HEK293 (cell line): ENCODE measurements around the gene SFT2D2.

ENCODE experiments used
- CTCF ChIA-PET: fragments of 350-600 bp; formaldehyde crosslinking; extraction: SDS; loops from one replicate; lab custom pipeline; 2021; ENCODE audit warnings: antibody characterized with exemption; lab: Yijun Ruan, JAX
- POLR2A ChIA-PET: fragments of 300-600 bp; formaldehyde crosslinking; extraction: SDS; loops from one replicate; lab custom pipeline; 2020; ENCODE audit warnings: antibody characterized with exemption, inconsistent platforms; lab: Yijun Ruan, JAX
- H3K27ac ChIP-seq: fragments of 200-500 bp; sonication (Bioruptor generic); 2 replicates; pipeline ENCODE4 v1.5.1; 2014; ENCODE audit warnings: low read depth, low read length, control low read depth, inconsistent platforms; ENCODE audit errors: extremely low read depth
- H3K36me3 ChIP-seq, 2 experiments: fragments of 200-500 bp in 1 of 2; sonication (Bioruptor generic) in 1 of 2; 1 replicate in 1 of 2; 2 replicates in 1 of 2; pipeline ENCODE4 v1.5.1; 2014 to 2017; ENCODE audit warnings: inconsistent platforms in 2 of 2, low read length in 2 of 2; ENCODE audit not compliant: control insufficient read depth in 2 of 2, insufficient read depth in 1 of 2
- H3K4me1 ChIP-seq: fragments of 200-500 bp; sonication (Bioruptor generic); 2 replicates; pipeline ENCODE4 v1.5.1; 2014; ENCODE audit warnings: mild to moderate bottlenecking, low read length, inconsistent platforms; ENCODE audit not compliant: control insufficient read depth, insufficient read depth
- H3K4me3 ChIP-seq: 2 replicates; pipeline ENCODE4 v1.5.1; 2011; ENCODE audit warnings: low read depth, mild to moderate bottlenecking, control low read depth, low read length, moderate library complexity
- H3K9me3 ChIP-seq: fragments of 200-500 bp; sonication (Bioruptor generic); 2 replicates; pipeline ENCODE4 v1.5.1; 2014; ENCODE audit warnings: low read depth, low read length, inconsistent platforms; ENCODE audit not compliant: control insufficient read depth, insufficient read depth
- EGR2 ChIP-seq: fragments of 450-650 bp; formaldehyde crosslinking; IDR thresholded peaks from 2 replicates; pipeline ENCODE4 v1.5.1; 2016; ENCODE audit warnings: low read depth, missing biosample characterization, missing genetic modification characterization
- HOXC10 ChIP-seq: sonication (generic); formaldehyde crosslinking; IDR thresholded peaks from 2 replicates; pipeline ENCODE4 v1.8.1; 2023; ENCODE audit warnings: mild to moderate bottlenecking, missing genetic modification reagents
- PRDM4 ChIP-seq: fragments of 450-650 bp; formaldehyde crosslinking; IDR thresholded peaks from 2 replicates; pipeline ENCODE4 v1.5.1; 2017; ENCODE audit warnings: missing biosample characterization, missing genetic modification characterization
- ZBTB6 ChIP-seq: fragments of 450-650 bp; formaldehyde crosslinking; IDR thresholded peaks from 2 replicates; pipeline ENCODE4 v1.5.1; 2017; ENCODE audit warnings: missing biosample characterization, missing genetic modification characterization
- ZEB2 ChIP-seq: fragments of 450-650 bp; formaldehyde crosslinking; IDR thresholded peaks from 2 replicates; pipeline ENCODE4 v1.5.1; 2016; ENCODE audit warnings: missing biosample characterization, missing genetic modification characterization
- ZFP37 ChIP-seq: fragments of 450-650 bp; formaldehyde crosslinking; IDR thresholded peaks from 2 replicates; pipeline ENCODE4 v1.5.1; 2016; ENCODE audit warnings: missing biosample characterization, missing genetic modification characterization
- ZNF121 ChIP-seq: fragments of 450-650 bp; formaldehyde crosslinking; IDR thresholded peaks from 2 replicates; pipeline ENCODE4 v1.5.1; 2016; ENCODE audit warnings: missing biosample characterization, missing genetic modification characterization
- ZNF24 ChIP-seq: fragments of 450-650 bp; formaldehyde crosslinking; IDR thresholded peaks from 2 replicates; pipeline ENCODE4 v1.5.1; 2016; ENCODE audit warnings: missing biosample characterization, missing genetic modification characterization
- ZNF311 ChIP-seq: fragments of 450-650 bp; formaldehyde crosslinking; IDR thresholded peaks from 2 replicates; pipeline ENCODE4 v1.5.1; 2017; ENCODE audit warnings: missing biosample characterization, missing genetic modification characterization, borderline replicate concordance
- ZNF335 ChIP-seq: fragments of 450-650 bp; formaldehyde crosslinking; conservative IDR thresholded peaks from 2 replicates; pipeline ENCODE4 v1.5.1; 2016; ENCODE audit warnings: missing biosample characterization, missing genetic modification characterization
- ZNF391 ChIP-seq: fragments of 450-650 bp; formaldehyde crosslinking; IDR thresholded peaks from 2 replicates; pipeline ENCODE4 v1.5.1; 2016; ENCODE audit warnings: low read depth, missing biosample characterization, missing genetic modification characterization, borderline replicate concordance
- ZNF549 ChIP-seq: fragments of 450-650 bp; IDR thresholded peaks from 2 replicates; pipeline ENCODE4 v1.5.1; 2018; ENCODE audit warnings: missing biosample characterization, missing genetic modification characterization, mild to moderate bottlenecking, inconsistent platforms, moderate library complexity
- ZNF677 ChIP-seq: fragments of 450-650 bp; IDR thresholded peaks from 2 replicates; pipeline ENCODE4 v1.5.0; 2018; ENCODE audit warnings: missing biosample characterization, mild to moderate bottlenecking, missing genetic modification characterization, moderate library complexity
- ZNF791 ChIP-seq: fragments of 450-650 bp; formaldehyde crosslinking; IDR thresholded peaks from 2 replicates; pipeline ENCODE4 v1.5.1; 2016; ENCODE audit warnings: missing biosample characterization, missing genetic modification characterization
- ZNF830 ChIP-seq: fragments of 450-650 bp; IDR thresholded peaks from 2 replicates; pipeline ENCODE4 v1.5.0; 2018; ENCODE audit warnings: missing biosample characterization, missing genetic modification characterization, low read depth, mild to moderate bottlenecking, moderate library complexity
- ZSCAN18 ChIP-seq: fragments of 450-650 bp; formaldehyde crosslinking; IDR thresholded peaks from 2 replicates; pipeline ENCODE4 v1.5.1; 2016; ENCODE audit warnings: missing biosample characterization, missing genetic modification characterization
- ZSCAN5A ChIP-seq: fragments of 450-650 bp; formaldehyde crosslinking; IDR thresholded peaks from 2 replicates; pipeline ENCODE4 v1.5.1; 2016; ENCODE audit warnings: missing biosample characterization, missing genetic modification characterization
- TF ChIP-seq, protein P1 (sequence below): fragments of 450-650 bp; formaldehyde crosslinking; IDR thresholded peaks from 2 replicates; pipeline ENCODE4 v1.5.0; 2017; ENCODE audit warnings: missing biosample characterization, missing genetic modification characterization, borderline replicate concordance

Gene SFT2D2

DNA sequence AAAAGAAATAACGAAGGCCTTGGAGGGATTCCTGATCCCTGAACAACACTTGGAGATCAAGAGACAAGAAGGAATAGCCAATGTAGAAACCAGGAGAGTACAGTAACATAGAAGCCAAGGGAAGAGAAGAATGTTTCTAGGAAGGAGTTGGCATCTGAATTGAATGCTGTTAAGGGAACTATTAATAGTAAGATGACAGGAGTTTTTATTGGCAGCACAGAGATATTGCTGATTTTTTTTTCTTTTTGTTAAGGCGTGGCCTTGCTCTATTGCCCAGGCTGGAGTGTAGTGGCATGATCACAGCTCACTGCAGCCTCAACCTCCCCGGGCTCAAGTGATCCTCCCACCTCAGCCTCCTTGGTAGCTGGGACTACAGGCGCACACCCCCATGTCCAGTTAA lies 9.6 kb upstream of the SFT2D2 start (continued):
- TF ChIP-seq ZNF830 (tag by site-specific recombination) (no peak), ZNF24 (tag by site-specific recombination) (no peak), ZNF677 (tag by site-specific recombination) (no peak), ZNF791 (tag by site-specific recombination) (no peak), ZNF549 (no peak), EGR2 (no peak), PRDM4 (tag by site-specific recombination) (no peak), ZNF121 (tag by site-specific recombination) (no peak), ZNF391 (tag by site-specific recombination) (no peak), ZEB2 (tag by site-specific recombination) (no peak), HOXC10 (CRISPR knock-in tag) (no peak), ZNF311 (tag by site-specific recombination) (no peak), ZFP37 (no peak), ZSCAN5A (tag by site-specific recombination) (no peak)
- TF ChIP-seq, protein P1, sequence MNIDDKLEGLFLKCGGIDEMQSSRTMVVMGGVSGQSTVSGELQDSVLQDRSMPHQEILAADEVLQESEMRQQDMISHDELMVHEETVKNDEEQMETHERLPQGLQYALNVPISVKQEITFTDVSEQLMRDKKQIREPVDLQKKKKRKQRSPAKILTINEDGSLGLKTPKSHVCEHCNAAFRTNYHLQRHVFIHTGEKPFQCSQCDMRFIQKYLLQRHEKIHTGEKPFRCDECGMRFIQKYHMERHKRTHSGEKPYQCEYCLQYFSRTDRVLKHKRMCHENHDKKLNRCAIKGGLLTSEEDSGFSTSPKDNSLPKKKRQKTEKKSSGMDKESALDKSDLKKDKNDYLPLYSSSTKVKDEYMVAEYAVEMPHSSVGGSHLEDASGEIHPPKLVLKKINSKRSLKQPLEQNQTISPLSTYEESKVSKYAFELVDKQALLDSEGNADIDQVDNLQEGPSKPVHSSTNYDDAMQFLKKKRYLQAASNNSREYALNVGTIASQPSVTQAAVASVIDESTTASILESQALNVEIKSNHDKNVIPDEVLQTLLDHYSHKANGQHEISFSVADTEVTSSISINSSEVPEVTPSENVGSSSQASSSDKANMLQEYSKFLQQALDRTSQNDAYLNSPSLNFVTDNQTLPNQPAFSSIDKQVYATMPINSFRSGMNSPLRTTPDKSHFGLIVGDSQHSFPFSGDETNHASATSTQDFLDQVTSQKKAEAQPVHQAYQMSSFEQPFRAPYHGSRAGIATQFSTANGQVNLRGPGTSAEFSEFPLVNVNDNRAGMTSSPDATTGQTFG (tag by site-specific recombination): no peak

DNA sequence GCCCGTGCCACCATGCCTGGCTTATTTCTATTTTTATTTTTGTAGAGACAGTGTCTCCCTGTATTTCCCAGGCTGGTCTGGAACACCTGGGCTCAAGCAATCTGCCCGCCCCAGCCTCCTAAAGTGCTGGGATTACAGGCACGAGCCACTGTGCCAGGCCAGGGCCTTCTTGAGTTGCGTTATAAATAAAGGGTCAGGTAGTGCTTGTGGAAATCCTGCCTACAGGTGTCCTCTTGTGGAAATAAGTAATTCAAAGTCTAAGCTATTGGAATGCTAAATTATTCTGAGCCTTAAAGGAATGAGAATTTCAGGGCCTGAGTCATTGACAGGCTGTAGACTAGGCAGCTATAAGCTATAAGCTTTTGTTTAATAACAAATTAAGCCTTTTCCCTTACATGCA lies 8.1 kb upstream of the SFT2D2 start:
- no peaks in the 10 kb centered on the region for H3K4me1 ChIP-seq
- no peak overlapping the region for H3K4me3 ChIP-seq
- H3K36me3 ChIP-seq: no peaks in the 10 kb centered on the region
- H3K9me3 ChIP-seq: no peaks in the 10 kb centered on the region
- H3K27ac ChIP-seq: no peak overlapping the region
- POLR2A ChIA-PET: interaction anchor here (1.3 kb wide), 1 partner anchor 8 kb away, joined by 4 read pairs; the partner anchor contains the start of gene SFT2D2
- TF ChIP-seq ZSCAN18 (tag by site-specific recombination) (no peak), ZNF311 (tag by site-specific recombination) (no peak), ZFP37 (no peak), ZBTB6 (tag by site-specific recombination) (no peak), ZNF335 (tag by site-specific recombination) (0 out of 2 replicates have a peak, but pooled peaks have one; percentile 15)
- CTCF ChIA-PET: interaction anchor here (0.6 to 1.3 kb wide), 4 partner anchors 18 to 400 kb away, joined by 3 read pairs; no protein-coding TSS in a partner anchor
